Measurements from ENCODE around the gene ANKS1A. TPM values are rescaled to one million over a fixed set of nuclear protein-coding genes. Genes with fewer than 3 reads are reported as not detected.

Gene ANKS1A
- total RNA-seq, 2 donors from 2014 or later = 34.9 to 36.4 TPM

DNA sequence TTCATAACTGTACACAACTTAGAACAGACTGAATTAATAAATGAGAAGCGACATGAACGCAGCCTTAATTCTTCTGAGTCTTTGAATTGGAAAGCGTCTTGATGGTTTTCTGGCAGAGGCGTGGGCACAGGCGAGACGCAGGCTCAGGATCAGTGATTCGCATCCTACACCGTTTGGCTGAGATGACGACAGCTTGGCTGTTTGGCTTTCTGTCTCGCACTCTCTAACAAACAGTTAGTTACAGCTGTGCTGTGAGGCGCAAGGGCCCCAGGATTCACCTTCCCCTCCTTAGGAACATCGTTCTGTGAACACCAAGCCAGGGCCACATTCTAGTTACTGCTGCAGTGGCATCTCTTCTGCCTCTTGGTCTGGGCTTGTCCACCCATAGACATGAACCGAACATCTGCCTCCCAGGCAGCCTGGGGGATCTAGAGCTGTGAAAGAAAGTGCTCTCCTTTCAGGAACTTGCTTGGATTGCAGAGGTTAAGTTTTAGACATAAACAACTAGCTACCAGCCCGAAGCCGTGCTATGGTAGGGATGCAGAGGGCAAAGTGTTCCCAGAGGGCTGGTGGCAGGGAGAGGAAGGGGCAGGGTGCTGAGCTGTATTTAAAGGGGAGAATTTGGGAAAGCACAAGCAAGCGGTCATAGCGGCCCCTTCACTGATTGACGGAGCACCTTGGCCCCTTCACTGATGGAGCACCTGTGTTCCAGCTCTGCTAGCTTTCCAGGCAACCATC lies 202.5 kb downstream of the ANKS1A start:
- DNase-seq = peak; percentile 42
- no peaks in the 10 kb centered on the region for H3K4me1 ChIP-seq (ENCODE audit: control insufficient read depth, insufficient read depth, low read length)
- H3K4me1 Mint-ChIP-seq = peaks cover 19% of the 10 kb centered on the region
- H3K9me3 Mint-ChIP-seq = no peaks in the 10 kb centered on the region
- H3K27me3 ChIP-seq (ENCODE audit: control insufficient read depth, insufficient read depth, low read length, poor library complexity, severe bottlenecking) = no peaks in the 10 kb centered on the region
- H3K9ac ChIP-seq (ENCODE audit: extremely low read depth, low read length, poor library complexity, severe bottlenecking) = no peak overlapping the region
- WGBS, 2 experiments (ENCODE audit: insufficient coverage in 1 of 2, insufficient read length in 1 of 2) = 95 to 98% methylated on average over 14 to 18 of the region's 18 CpGs
- H3K36me3 Mint-ChIP-seq (ENCODE audit: low read depth) = peaks cover 27% of the 10 kb centered on the region
- H3K27me3 Mint-ChIP-seq (ENCODE audit: insufficient read depth) = no peaks in the 10 kb centered on the region
- peak overlapping the region; percentile 72 for H3K27ac Mint-ChIP-seq
- TF ChIP-seq, protein P1, sequence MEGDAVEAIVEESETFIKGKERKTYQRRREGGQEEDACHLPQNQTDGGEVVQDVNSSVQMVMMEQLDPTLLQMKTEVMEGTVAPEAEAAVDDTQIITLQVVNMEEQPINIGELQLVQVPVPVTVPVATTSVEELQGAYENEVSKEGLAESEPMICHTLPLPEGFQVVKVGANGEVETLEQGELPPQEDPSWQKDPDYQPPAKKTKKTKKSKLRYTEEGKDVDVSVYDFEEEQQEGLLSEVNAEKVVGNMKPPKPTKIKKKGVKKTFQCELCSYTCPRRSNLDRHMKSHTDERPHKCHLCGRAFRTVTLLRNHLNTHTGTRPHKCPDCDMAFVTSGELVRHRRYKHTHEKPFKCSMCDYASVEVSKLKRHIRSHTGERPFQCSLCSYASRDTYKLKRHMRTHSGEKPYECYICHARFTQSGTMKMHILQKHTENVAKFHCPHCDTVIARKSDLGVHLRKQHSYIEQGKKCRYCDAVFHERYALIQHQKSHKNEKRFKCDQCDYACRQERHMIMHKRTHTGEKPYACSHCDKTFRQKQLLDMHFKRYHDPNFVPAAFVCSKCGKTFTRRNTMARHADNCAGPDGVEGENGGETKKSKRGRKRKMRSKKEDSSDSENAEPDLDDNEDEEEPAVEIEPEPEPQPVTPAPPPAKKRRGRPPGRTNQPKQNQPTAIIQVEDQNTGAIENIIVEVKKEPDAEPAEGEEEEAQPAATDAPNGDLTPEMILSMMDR (conservative IDR thresholded peaks at IDR 0.05) = no peak
- no peaks in the 10 kb centered on the region for H3K9me3 ChIP-seq (ENCODE audit: control insufficient read depth, low read length)
- peaks cover 28% of the 10 kb centered on the region for H3K36me3 ChIP-seq (ENCODE audit: control insufficient read depth, insufficient read depth, low read length)
- no peak overlapping the region for H3K4me3 ChIP-seq (ENCODE audit: low read length)
- no peak overlapping the region for H3K4me3 Mint-ChIP-seq
- no peak overlapping the region for H3K27ac ChIP-seq (ENCODE audit: low read depth, low read length)

DNA sequence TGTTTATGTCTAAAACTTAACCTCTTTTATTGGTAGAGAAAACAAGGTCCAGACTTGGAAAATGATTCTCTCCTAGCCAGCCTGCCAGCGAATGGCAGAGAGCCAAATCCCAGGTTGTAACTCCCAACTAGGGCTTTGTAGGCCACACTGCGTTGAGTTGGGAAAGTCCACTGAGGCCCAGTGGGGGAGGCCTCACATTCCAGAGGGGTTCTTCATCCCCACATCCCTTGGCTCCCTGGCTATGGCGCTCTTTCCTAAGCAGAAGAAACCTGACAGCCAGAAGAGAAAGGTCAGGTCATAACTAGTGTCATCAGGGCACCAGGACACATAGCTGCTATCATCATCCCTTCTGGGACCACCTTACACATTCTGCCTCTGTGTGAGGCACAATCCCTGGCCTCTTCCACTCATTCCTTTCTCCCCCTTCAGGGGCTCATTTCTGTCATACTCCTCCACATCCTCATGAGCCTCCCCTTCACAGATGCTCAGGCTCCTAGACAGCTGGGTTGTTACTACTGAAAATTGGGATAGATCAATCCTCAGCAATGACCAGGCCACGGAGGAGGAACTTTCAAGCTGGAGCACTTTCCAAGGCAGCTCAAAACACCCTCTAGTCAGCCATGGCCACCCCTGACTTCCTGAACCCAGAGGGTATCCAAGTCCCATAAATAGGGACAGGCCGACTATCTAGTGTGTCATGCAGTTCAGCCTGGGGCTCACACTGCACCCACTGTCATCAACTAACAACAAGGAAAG lies 203.5 kb downstream of the ANKS1A start:
- no peak overlapping the region for H3K4me3 Mint-ChIP-seq
- no peaks in the 10 kb centered on the region for H3K27me3 ChIP-seq (ENCODE audit: control insufficient read depth, insufficient read depth, low read length, poor library complexity, severe bottlenecking)
- TF ChIP-seq, protein P1 (conservative IDR thresholded peaks at IDR 0.05) = no peak

DNA sequence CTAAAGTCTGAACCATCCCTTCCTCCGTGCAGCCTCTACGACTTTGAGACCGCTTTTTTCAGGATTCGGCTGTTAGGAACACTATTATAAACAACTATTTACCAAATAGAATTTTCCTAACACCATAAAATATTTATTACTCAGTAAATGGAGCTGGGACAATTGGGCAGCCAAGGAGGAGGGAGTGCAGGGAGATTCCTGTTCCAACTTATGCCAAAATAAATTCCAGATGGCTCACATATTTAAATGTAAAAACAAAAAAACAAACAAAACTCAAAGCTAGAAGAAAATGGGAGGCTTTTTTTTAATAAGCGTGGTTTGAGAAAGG lies 204.0 kb downstream of the ANKS1A start:
- no peaks in the 10 kb centered on the region for H3K4me1 ChIP-seq (ENCODE audit: control insufficient read depth, insufficient read depth, low read length)
- Mint-ChIP-seq H3K27ac (peak overlapping the region; percentile 11), H3K4me1 (peaks cover 28% of the 10 kb centered on the region), H3K4me3 (no peak overlapping the region), H3K9me3 (no peaks in the 10 kb centered on the region), H3K27me3 (ENCODE audit: insufficient read depth) (no peaks in the 10 kb centered on the region), H3K36me3 (ENCODE audit: low read depth) (peaks cover 15% of the 10 kb centered on the region)
- no peaks in the 10 kb centered on the region for H3K27me3 ChIP-seq (ENCODE audit: control insufficient read depth, insufficient read depth, low read length, poor library complexity, severe bottlenecking)
- peaks cover 22% of the 10 kb centered on the region for H3K36me3 ChIP-seq (ENCODE audit: control insufficient read depth, insufficient read depth, low read length)
- H3K9me3 ChIP-seq (ENCODE audit: control insufficient read depth, low read length) = no peaks in the 10 kb centered on the region
- TF ChIP-seq, protein P1 (conservative IDR thresholded peaks at IDR 0.05) = no peak
- H3K9ac ChIP-seq (ENCODE audit: extremely low read depth, low read length, poor library complexity, severe bottlenecking) = no peak overlapping the region
- no peak for DNase-seq
- WGBS, 2 experiments (ENCODE audit: insufficient coverage in 1 of 2, insufficient read length in 1 of 2) = 97 to 98% methylated on average over 4 of the region's 5 CpGs
- no peak overlapping the region for H3K27ac ChIP-seq (ENCODE audit: low read depth, low read length)
- H3K4me3 ChIP-seq (ENCODE audit: low read length) = no peak overlapping the region

More for the DNA sequence above, 203.5 kb downstream of the ANKS1A start:
- Mint-ChIP-seq H3K36me3 (ENCODE audit: low read depth) (peaks cover 20% of the 10 kb centered on the region), H3K4me1 (peaks cover 26% of the 10 kb centered on the region), H3K27me3 (ENCODE audit: insufficient read depth) (no peaks in the 10 kb centered on the region), H3K9me3 (no peaks in the 10 kb centered on the region), H3K27ac (peak overlapping the region; percentile 11)
- H3K4me1 ChIP-seq (ENCODE audit: control insufficient read depth, insufficient read depth, low read length) = no peaks in the 10 kb centered on the region
- 93 to 98% methylated on average over 5 of the region's 5 CpGs for WGBS, 2 experiments (ENCODE audit: insufficient coverage in 1 of 2, insufficient read length in 1 of 2)
- no peak overlapping the region for H3K4me3 ChIP-seq (ENCODE audit: low read length)
- H3K27ac ChIP-seq (ENCODE audit: low read depth, low read length) = no peak overlapping the region
- H3K9ac ChIP-seq (ENCODE audit: extremely low read depth, low read length, poor library complexity, severe bottlenecking) = no peak overlapping the region
- no peak for DNase-seq
- H3K9me3 ChIP-seq (ENCODE audit: control insufficient read depth, low read length) = no peaks in the 10 kb centered on the region
- H3K36me3 ChIP-seq (ENCODE audit: control insufficient read depth, insufficient read depth, low read length) = peaks cover 24% of the 10 kb centered on the region

All from endodermal cell (in vitro differentiated cells).